Neuronal stem cell (in vitro differentiated cells): ENCODE data around the gene CLIP1.

ENCODE experiments used
- DNase-seq: peaks from one replicate; pipeline ENCODE4 v3.0.0-alpha.2; 2013; ENCODE audit warnings: low spot score
- H2AFZ ChIP-seq: one replicate; pipeline ENCODE4 v1.6.1; 2013; ENCODE audit warnings: mild to moderate bottlenecking, low read length, inconsistent platforms
- H2AK5ac ChIP-seq: 2 replicates; pipeline ENCODE4 v1.6.1; 2013; ENCODE audit warnings: low read depth, mild to moderate bottlenecking, inconsistent platforms, low read length, moderate library complexity, mixed read lengths
- H2BK120ac ChIP-seq: 2 replicates; pipeline ENCODE4 v1.6.1; 2013; ENCODE audit warnings: low read depth, mild to moderate bottlenecking, inconsistent platforms, low read length, moderate library complexity, mixed read lengths
- H2BK12ac ChIP-seq: one replicate; pipeline ENCODE4 v1.6.1; 2013; ENCODE audit warnings: low read length, inconsistent platforms
- H2BK15ac ChIP-seq: 2 replicates; pipeline ENCODE4 v1.6.1; 2013; ENCODE audit warnings: mild to moderate bottlenecking, low read length, inconsistent platforms, mixed read lengths
- H2BK5ac ChIP-seq: one replicate; pipeline ENCODE4 v1.6.1; 2013; ENCODE audit warnings: inconsistent platforms, mild to moderate bottlenecking, low read length, moderate library complexity
- H3K14ac ChIP-seq: one replicate; pipeline ENCODE4 v1.6.1; 2013; ENCODE audit warnings: low read length, inconsistent platforms
- H3K18ac ChIP-seq: 2 replicates; pipeline ENCODE4 v1.6.1; 2013; ENCODE audit warnings: low read length, inconsistent platforms
- H3K23ac ChIP-seq: 2 replicates; pipeline ENCODE4 v1.6.1; 2013; ENCODE audit warnings: low read depth, mild to moderate bottlenecking, mixed read lengths, low read length, inconsistent platforms; ENCODE audit not compliant: poor library complexity
- H3K27ac ChIP-seq: replicated peaks from 3 replicates; pipeline ENCODE4 v1.5.1; 2013; ENCODE audit warnings: low read length, inconsistent platforms
- H3K27me3 ChIP-seq, 3 experiments: 2 replicates each; pipeline ENCODE4 v1.6.1; 2013; ENCODE audit warnings: low read length in 3 of 3, mild to moderate bottlenecking in 2 of 3, inconsistent platforms in 1 of 3, low read depth in 1 of 3, mixed read lengths in 1 of 3, moderate library complexity in 1 of 3; ENCODE audit not compliant: control insufficient read depth in 3 of 3, insufficient read depth in 3 of 3
- H3K36me3 ChIP-seq, 2 donors: replicated peaks in 1 of 2; 2 replicates each; pipeline ENCODE4 v1.6.1; 2013; ENCODE audit warnings: low read length in 2 of 2; ENCODE audit not compliant: control insufficient read depth in 2 of 2, insufficient read depth in 2 of 2
- H3K4ac ChIP-seq: 2 replicates; pipeline ENCODE4 v1.6.1; 2013; ENCODE audit warnings: inconsistent platforms, mild to moderate bottlenecking, low read length, moderate library complexity
- H3K4me1 ChIP-seq, 2 donors: 1 replicate in 1 of 2; 2 replicates in 1 of 2; pipeline ENCODE4 v1.6.1; 2013; ENCODE audit warnings: low read length in 2 of 2, low read depth in 1 of 2; ENCODE audit not compliant: control insufficient read depth in 2 of 2, insufficient read depth in 1 of 2
- H3K4me2 ChIP-seq: one replicate; pipeline ENCODE4 v1.6.1; 2013; ENCODE audit warnings: mild to moderate bottlenecking, low read length, inconsistent platforms; ENCODE audit not compliant: insufficient read depth, poor library complexity, severe bottlenecking
- H3K4me3 ChIP-seq, 2 donors: 2 replicates each; pipeline ENCODE4 v1.5.1; 2013; ENCODE audit warnings: low read length in 2 of 2, mild to moderate bottlenecking in 2 of 2, inconsistent platforms in 1 of 2, moderate library complexity in 1 of 2
- H3K79me1 ChIP-seq: one replicate; pipeline ENCODE4 v1.6.1; 2013; ENCODE audit warnings: low read depth, mild to moderate bottlenecking, inconsistent platforms, low read length, moderate library complexity
- H3K9ac ChIP-seq: one replicate; pipeline ENCODE4 v1.6.1; 2013; ENCODE audit warnings: mild to moderate bottlenecking, low read depth, low read length, inconsistent platforms; ENCODE audit not compliant: poor library complexity
- H3K9me3 ChIP-seq, 2 donors: replicated peaks in 1 of 2; 2 replicates each; pipeline versions ENCODE3 to v1.6.1; 2013; ENCODE audit warnings: low read length in 2 of 2, mild to moderate bottlenecking in 2 of 2, inconsistent platforms in 1 of 2, low read depth in 1 of 2, mixed read lengths in 1 of 2, moderate library complexity in 1 of 2; ENCODE audit not compliant: control insufficient read depth in 2 of 2, insufficient read depth in 1 of 2
- H4K8ac ChIP-seq: one replicate; pipeline ENCODE4 v1.6.1; 2013; ENCODE audit warnings: low read depth, mild to moderate bottlenecking, inconsistent platforms, low read length, moderate library complexity
- H4K91ac ChIP-seq: one replicate; pipeline ENCODE4 v1.6.1; 2013; ENCODE audit warnings: low read length, low read depth, mild to moderate bottlenecking, inconsistent platforms; ENCODE audit not compliant: poor library complexity
- WGBS, 2 donors: extraction: QIAGEN DNeasy Blood & Tissue Kit; methylation state at CpG; one replicate each; pipeline ENCODE4 v1.1.7; 2013; ENCODE audit warnings: missing lambda C conversion rate in 2 of 2, mixed read lengths in 1 of 2; ENCODE audit not compliant: insufficient read length in 2 of 2, insufficient replicate concordance in 1 of 2; ENCODE audit errors: extremely low coverage in 2 of 2; 5-methylcytosine and 5-hydroxymethylcytosine counted together

CLIP1 gene

DNA sequence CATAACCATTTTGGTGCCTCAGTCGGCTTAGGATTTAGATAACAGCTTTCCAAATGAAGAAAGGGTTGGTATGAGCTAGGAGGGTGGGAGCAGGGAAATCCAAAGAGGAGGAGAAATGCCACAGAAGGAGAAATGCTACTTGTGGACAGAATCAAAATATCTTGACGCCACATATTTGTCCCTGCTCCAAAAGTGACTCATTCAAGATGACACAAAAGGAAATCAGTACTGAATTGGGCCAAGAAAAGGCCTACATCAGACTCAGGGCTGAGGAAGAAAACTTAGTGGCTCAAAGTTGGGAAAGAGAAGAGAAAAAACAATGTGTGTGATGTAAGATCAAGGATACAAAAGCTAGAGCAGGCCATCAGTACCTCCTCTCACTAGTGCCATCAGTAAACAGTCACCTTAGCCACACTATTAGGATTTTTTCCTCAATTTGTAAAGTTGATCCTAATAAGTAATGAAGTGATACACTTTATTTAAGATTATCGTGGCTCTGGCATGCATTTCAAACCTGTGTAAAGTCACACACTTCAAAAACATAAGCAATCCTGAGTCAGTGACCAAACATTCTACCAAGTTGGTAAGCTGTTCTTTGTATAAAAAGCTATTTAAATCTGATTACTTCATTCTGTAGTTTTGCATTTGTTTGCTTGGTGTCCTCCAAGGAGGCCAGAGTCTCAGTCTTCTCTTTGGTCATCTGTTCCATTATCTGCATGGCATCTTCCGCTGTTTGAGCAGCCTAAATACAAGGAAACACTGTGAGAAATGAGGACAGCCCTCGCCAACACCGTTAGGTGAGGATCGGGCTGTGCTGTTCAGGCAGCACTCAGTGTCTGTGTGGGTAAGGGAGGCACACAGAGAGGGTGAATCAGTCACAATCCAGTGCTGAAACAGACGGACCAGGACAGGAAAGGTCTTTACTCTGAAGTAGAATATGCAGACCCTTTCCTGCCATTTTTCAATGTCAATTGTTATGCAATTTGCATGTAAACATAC lies 103.6 kb downstream of the CLIP1 start:
- Histone ChIP-seq H4K8ac (no peak overlapping the region), H3K4me3 (no peak overlapping the region), H3K23ac (no peak overlapping the region), H3K14ac (no peak overlapping the region), H2BK120ac (no peak overlapping the region), H3K27me3 (no peaks in the 10 kb centered on the region), H3K4ac (no peak overlapping the region), H3K9ac (no peak overlapping the region), H3K4me2 (no peak overlapping the region), H3K9me3 (no peaks in the 10 kb centered on the region), H2BK15ac (no peak overlapping the region), H2BK5ac (no peak overlapping the region), H3K18ac (no peak overlapping the region), H2AK5ac (no peak overlapping the region), H3K36me3 (peaks cover 21 to 91% of the 10 kb centered on the region in 2 donors), H4K91ac (no peak overlapping the region), H3K27ac (no peak overlapping the region), H3K4me1 (no peaks in the 10 kb centered on the region), H3K79me1 (no peaks in the 10 kb centered on the region), H2AFZ (no peak overlapping the region), H2BK12ac (no peak overlapping the region)
- WGBS, 2 donors = no CpG with 5 or more reads among the region's 8 CpGs
- DNase-seq = no peak

GRCh38 chr12:122312926-122313325 lies 109.5 kb downstream of the CLIP1 start:
- no peak for DNase-seq
- Histone ChIP-seq H3K14ac (no peak overlapping the region), H2BK5ac (no peak overlapping the region), H3K79me1 (no peaks in the 10 kb centered on the region), H2BK15ac (no peak overlapping the region), H2BK12ac (no peak overlapping the region), H4K91ac (no peak overlapping the region), H3K36me3 (peaks cover 24 to 91% of the 10 kb centered on the region in 2 donors), H3K4me1 (no peaks in the 10 kb centered on the region), H3K9ac (no peak overlapping the region), H3K18ac (no peak overlapping the region), H3K4me3 (no peak overlapping the region), H2AK5ac (no peak overlapping the region), H3K27ac (no peak overlapping the region), H3K9me3 (no peaks in the 10 kb centered on the region), H4K8ac (no peak overlapping the region), H2AFZ (no peak overlapping the region), H3K4me2 (no peak overlapping the region), H3K27me3 (no peaks in the 10 kb centered on the region), H2BK120ac (no peak overlapping the region), H3K23ac (no peak overlapping the region), H3K4ac (no peak overlapping the region)
- WGBS, 2 donors = no CpG with 5 or more reads among the region's 5 CpGs

- no CpG with 5 or more reads among the region's 5 CpGs for WGBS, 2 donors
- no peak overlapping the region for H4K8ac ChIP-seq
- H3K79me1 ChIP-seq = no peaks in the 10 kb centered on the region
- H4K91ac ChIP-seq = no peak overlapping the region
- H3K18ac ChIP-seq = no peak overlapping the region
- H3K27ac ChIP-seq = no peak overlapping the region
- no peak overlapping the region for H3K23ac ChIP-seq
- H3K4me2 ChIP-seq = no peak overlapping the region
- H2BK120ac ChIP-seq = no peak overlapping the region
- H3K4ac ChIP-seq = no peak overlapping the region
- H2BK15ac ChIP-seq = no peak overlapping the region
- H2BK5ac ChIP-seq = no peak overlapping the region
- no peak overlapping the region for H2BK12ac ChIP-seq
- no peaks in the 10 kb centered on the region for H3K9me3 ChIP-seq
- H3K9ac ChIP-seq = no peak overlapping the region
- DNase-seq = no peak
- no peak overlapping the region for H3K4me3 ChIP-seq
- no peaks in the 10 kb centered on the region for H3K27me3 ChIP-seq
- H2AFZ ChIP-seq = no peak overlapping the region
- H2AK5ac ChIP-seq = no peak overlapping the region
- no peak overlapping the region for H3K14ac ChIP-seq
- peaks cover 20 to 89% of the 10 kb centered on the region in 2 donors for H3K36me3 ChIP-seq
- no peaks in the 10 kb centered on the region for H3K4me1 ChIP-seq
These were observed 110.8 kb downstream of the CLIP1 start for GRCh38 chr12:122311696-122312095.

- Histone ChIP-seq H4K8ac (no peak overlapping the region), H3K23ac (no peak overlapping the region), H2BK15ac (no peak overlapping the region), H3K14ac (no peak overlapping the region), H2AK5ac (no peak overlapping the region), H2BK5ac (no peak overlapping the region), H3K9me3 (no peaks in the 10 kb centered on the region), H3K4me3 (no peak overlapping the region), H3K4me2 (no peak overlapping the region), H2AFZ (no peak overlapping the region), H3K9ac (no peak overlapping the region), H3K4ac (no peak overlapping the region), H3K18ac (no peak overlapping the region), H2BK12ac (no peak overlapping the region), H3K79me1 (no peaks in the 10 kb centered on the region), H4K91ac (no peak overlapping the region), H2BK120ac (no peak overlapping the region), H3K4me1 (no peaks in the 10 kb centered on the region), H3K27ac (no peak overlapping the region), H3K36me3 (peaks cover 19 to 88% of the 10 kb centered on the region in 2 donors), H3K27me3 (no peaks in the 10 kb centered on the region)
- no CpG with 5 or more reads among the region's 3 CpGs for WGBS, 2 donors
- no peak for DNase-seq
These were observed 111.7 kb downstream of the CLIP1 start for GRCh38 chr12:122310626-122311333.
